Measurements from ENCODE around the gene CFL2.

Gene CFL2

GRCh38 chr14:34668111-34668510, 46.3 kb downstream of the CFL2 start:
- no peak for DNase-seq

GRCh38 chr14:34667007-34667406, 47.4 kb downstream of the CFL2 start:
- DNase-seq, result no peak

GRCh38 chr14:34665785-34666435, 48.5 kb downstream of the CFL2 start:
- DNase-seq, result no peak

GRCh38 chr14:34662561-34663088, 51.8 kb downstream of the CFL2 start:
- DNase-seq, result no peak

- no peak for DNase-seq
These were observed 53.6 kb downstream of the CFL2 start for GRCh38 chr14:34660796-34661195.

Data from right forelimb (tissue), 1 donor.